MM.1S (cell line): ENCODE results near the gene FGGY.

Experiments
- EZH2phosphoT487 ChIP-seq: fragments of 300-600 bp; sonication (generic); IDR thresholded peaks from 2 replicates; pipeline ENCODE4 v1.6.1; 2018; ENCODE audit warnings: antibody characterized with exemption, low read length
- TF ChIP-seq, protein P1 (sequence below): fragments of 300-600 bp; sonication (generic); IDR thresholded peaks from 2 replicates; pipeline ENCODE4 v1.5.1; 2016; ENCODE audit warnings: antibody characterized with exemption, low read length, mixed read lengths

DNA sequence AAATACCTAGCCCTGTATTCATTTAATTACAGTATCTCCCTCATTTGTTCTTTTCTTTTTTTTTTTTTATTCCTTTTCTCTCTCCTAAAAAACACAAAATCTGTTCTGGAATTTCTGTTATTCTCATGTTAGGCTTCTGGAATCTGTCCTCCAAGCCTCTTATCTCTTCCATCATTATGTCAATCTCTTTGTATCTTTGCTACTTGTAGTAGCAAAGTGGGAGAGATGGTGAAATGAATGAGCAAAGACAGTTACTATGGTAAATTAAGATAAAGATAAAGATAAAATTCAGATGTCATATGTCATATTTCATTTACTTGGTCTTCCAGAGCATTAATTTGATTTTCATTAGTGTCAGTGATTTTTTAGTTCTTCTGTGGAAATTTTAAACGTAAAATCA, 155.1 kb downstream of the FGGY start:
- TF ChIP-seq EZH2phosphoT487: no peak
- TF ChIP-seq, protein P1, sequence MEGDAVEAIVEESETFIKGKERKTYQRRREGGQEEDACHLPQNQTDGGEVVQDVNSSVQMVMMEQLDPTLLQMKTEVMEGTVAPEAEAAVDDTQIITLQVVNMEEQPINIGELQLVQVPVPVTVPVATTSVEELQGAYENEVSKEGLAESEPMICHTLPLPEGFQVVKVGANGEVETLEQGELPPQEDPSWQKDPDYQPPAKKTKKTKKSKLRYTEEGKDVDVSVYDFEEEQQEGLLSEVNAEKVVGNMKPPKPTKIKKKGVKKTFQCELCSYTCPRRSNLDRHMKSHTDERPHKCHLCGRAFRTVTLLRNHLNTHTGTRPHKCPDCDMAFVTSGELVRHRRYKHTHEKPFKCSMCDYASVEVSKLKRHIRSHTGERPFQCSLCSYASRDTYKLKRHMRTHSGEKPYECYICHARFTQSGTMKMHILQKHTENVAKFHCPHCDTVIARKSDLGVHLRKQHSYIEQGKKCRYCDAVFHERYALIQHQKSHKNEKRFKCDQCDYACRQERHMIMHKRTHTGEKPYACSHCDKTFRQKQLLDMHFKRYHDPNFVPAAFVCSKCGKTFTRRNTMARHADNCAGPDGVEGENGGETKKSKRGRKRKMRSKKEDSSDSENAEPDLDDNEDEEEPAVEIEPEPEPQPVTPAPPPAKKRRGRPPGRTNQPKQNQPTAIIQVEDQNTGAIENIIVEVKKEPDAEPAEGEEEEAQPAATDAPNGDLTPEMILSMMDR: no peak
